Measurements from ENCODE around the gene STARD9.

STARD9 gene

DNA sequence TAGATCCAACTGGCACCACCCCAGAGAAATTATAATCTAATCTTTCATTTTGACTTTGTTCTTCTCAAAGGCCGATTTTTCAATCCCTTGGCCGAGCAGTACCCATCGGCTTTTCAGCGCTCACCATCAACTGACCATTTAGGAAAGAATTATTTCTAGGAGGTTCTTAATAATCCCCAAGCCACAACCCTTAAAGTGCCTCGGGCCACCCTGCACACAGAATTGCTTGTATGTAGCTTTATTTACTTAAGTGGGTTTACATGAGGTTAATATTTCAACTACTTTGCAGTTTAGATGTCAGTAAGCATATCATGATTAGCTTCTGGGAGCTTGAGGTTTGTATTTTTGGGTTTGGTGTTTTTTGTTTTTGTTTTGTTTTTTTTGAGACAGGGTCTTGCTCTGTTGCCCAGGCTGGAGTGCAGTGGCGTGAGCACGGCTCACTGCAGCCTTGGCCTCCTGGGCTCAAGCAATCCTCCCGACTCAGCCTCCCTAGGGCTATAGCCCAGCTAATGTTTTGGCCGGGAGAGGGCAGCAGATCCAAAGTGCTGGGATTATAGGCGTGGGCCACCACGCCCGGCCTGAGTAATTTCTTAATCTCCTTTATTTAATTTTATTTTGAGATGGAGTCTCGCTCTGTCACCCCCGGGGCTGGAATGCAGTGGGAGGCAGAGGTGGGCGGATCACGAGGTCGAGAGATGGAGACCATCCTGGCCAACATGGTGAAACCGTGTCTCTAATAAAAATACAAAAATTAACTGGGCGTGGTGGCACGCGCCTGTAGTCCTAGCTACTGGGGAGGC lies 162.3 kb downstream of the STARD9 start:
- Histone ChIP-seq H3K4me2 (ENCODE audit: low read depth, low read length, poor library complexity, severe bottlenecking) (peak overlapping the region; percentile 97), H2AFZ (ENCODE audit: low read length) (peak overlapping the region; percentile 94), H3K4me3 (ENCODE audit: low read length, poor library complexity, severe bottlenecking) (peak overlapping the region; percentile 89)

DNA sequence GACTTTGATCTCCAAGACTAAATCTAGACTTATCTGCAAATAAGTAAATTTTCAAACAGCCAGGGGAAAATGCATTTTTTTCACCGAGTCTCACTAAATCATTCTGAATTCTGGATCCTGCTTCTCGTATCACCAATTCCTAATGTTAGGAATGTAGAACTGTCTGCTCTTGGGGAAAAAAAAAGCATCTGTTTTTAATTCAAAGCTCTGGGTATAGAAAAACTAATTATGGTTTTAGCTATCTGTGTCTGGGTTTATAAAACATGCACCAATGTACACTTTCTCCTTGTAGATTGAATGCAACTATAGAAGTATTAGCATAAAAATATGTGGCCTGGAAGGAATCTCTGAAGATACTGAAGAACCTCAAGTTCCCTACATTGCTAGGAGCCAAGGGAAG lies 166.3 kb downstream of the STARD9 start:
- TF ChIP-seq EZH2phosphoT487 (IDR thresholded peaks at IDR 0.05; ENCODE audit: borderline replicate concordance): no peak
- TF ChIP-seq, protein P1, sequence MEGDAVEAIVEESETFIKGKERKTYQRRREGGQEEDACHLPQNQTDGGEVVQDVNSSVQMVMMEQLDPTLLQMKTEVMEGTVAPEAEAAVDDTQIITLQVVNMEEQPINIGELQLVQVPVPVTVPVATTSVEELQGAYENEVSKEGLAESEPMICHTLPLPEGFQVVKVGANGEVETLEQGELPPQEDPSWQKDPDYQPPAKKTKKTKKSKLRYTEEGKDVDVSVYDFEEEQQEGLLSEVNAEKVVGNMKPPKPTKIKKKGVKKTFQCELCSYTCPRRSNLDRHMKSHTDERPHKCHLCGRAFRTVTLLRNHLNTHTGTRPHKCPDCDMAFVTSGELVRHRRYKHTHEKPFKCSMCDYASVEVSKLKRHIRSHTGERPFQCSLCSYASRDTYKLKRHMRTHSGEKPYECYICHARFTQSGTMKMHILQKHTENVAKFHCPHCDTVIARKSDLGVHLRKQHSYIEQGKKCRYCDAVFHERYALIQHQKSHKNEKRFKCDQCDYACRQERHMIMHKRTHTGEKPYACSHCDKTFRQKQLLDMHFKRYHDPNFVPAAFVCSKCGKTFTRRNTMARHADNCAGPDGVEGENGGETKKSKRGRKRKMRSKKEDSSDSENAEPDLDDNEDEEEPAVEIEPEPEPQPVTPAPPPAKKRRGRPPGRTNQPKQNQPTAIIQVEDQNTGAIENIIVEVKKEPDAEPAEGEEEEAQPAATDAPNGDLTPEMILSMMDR (conservative IDR thresholded peaks at IDR 0.05; ENCODE audit: low read length): no peak
- peaks cover 6% of the 10 kb centered on the region for H3K4me1 ChIP-seq (ENCODE audit: insufficient read depth, low read length, poor library complexity, severe bottlenecking)

More for the DNA sequence above, 162.3 kb downstream of the STARD9 start:
- H3K9ac ChIP-seq (ENCODE audit: low read depth, low read length, poor library complexity, severe bottlenecking): peak overlapping the region; percentile 89
- H3K27me3 ChIP-seq (ENCODE audit: insufficient read depth, low read length, poor library complexity, severe bottlenecking): no peaks in the 10 kb centered on the region
- peaks cover 37% of the 10 kb centered on the region for H3K79me2 ChIP-seq (ENCODE audit: insufficient read depth, low read length)
- H3K4me1 ChIP-seq (ENCODE audit: insufficient read depth, low read length, poor library complexity, severe bottlenecking): peaks cover 21% of the 10 kb centered on the region
- no peak for TF ChIP-seq EZH2phosphoT487 (IDR thresholded peaks at IDR 0.05; ENCODE audit: borderline replicate concordance)
- TF ChIP-seq, protein P1 (conservative IDR thresholded peaks at IDR 0.05; ENCODE audit: low read length): no peak
- no peaks in the 10 kb centered on the region for H3K9me2 ChIP-seq (replicated peaks; ENCODE audit: low read depth, low read length)
- H3K36me3 ChIP-seq (ENCODE audit: insufficient read depth, low read length): peaks cover 4% of the 10 kb centered on the region; the same call in 1 of the 2 replicates
- no peaks in the 10 kb centered on the region for H3K9me3 ChIP-seq (ENCODE audit: insufficient read depth, low read depth, low read length)
- H3F3A ChIP-seq (ENCODE audit: low read depth): no peaks in the 10 kb centered on the region
- H4K20me1 ChIP-seq (ENCODE audit: insufficient read depth, low read length, poor library complexity, severe bottlenecking): peaks cover 23% of the 10 kb centered on the region

DNA sequence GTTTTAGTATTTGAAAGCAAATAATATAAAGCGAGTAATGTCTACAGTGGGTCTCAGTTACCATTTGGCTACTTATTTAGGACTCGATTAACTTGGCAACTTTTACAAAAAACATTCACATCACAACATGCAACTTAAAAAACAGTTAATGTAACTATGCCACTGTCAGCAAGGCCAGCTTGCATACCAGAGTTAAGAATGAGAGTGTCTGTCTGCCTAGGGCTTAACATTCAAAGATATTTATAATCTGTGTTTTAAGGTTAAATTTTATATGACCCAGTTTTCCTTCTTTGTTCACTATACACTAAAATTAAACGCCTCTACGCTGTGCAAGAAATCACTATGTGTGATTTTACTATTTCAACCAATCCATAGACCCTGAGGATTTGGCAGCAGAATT lies 166.7 kb downstream of the STARD9 start:
- H3K4me2 ChIP-seq (ENCODE audit: low read depth, low read length, poor library complexity, severe bottlenecking): no peak overlapping the region
- H3K4me3 ChIP-seq (ENCODE audit: low read length, poor library complexity, severe bottlenecking): no peak overlapping the region
- no peaks in the 10 kb centered on the region for H3K27me3 ChIP-seq (ENCODE audit: insufficient read depth, low read length, poor library complexity, severe bottlenecking)
- H4K20me1 ChIP-seq (ENCODE audit: insufficient read depth, low read length, poor library complexity, severe bottlenecking): no peaks in the 10 kb centered on the region
- H2AFZ ChIP-seq (ENCODE audit: low read length): no peak overlapping the region
- no peaks in the 10 kb centered on the region for H3K9me3 ChIP-seq (ENCODE audit: insufficient read depth, low read depth, low read length)
- peaks cover 5% of the 10 kb centered on the region for H3K4me1 ChIP-seq (ENCODE audit: insufficient read depth, low read length, poor library complexity, severe bottlenecking)
- no peak overlapping the region for H3K9ac ChIP-seq (ENCODE audit: low read depth, low read length, poor library complexity, severe bottlenecking)
- no peaks in the 10 kb centered on the region for H3F3A ChIP-seq (ENCODE audit: low read depth)
- peaks cover 13% of the 10 kb centered on the region; the same call in 1 of the 2 replicates for H3K36me3 ChIP-seq (ENCODE audit: insufficient read depth, low read length)
- 0 out of 2 replicates have a peak, but pooled peaks cover 7% of the 10 kb centered on the region for H3K79me2 ChIP-seq (ENCODE audit: insufficient read depth, low read length)
- no peak for TF ChIP-seq EZH2phosphoT487 (IDR thresholded peaks at IDR 0.05; ENCODE audit: borderline replicate concordance)
- TF ChIP-seq, protein P1 (conservative IDR thresholded peaks at IDR 0.05; ENCODE audit: low read length): no peak
- no peaks in the 10 kb centered on the region for H3K9me2 ChIP-seq (replicated peaks; ENCODE audit: low read depth, low read length)

More for the DNA sequence above, 166.3 kb downstream of the STARD9 start:
- no peaks in the 10 kb centered on the region for H3F3A ChIP-seq (ENCODE audit: low read depth)
- peaks cover 9% of the 10 kb centered on the region for H3K79me2 ChIP-seq (ENCODE audit: insufficient read depth, low read length)
- no peaks in the 10 kb centered on the region for H3K9me3 ChIP-seq (ENCODE audit: insufficient read depth, low read depth, low read length)
- no peak overlapping the region for H2AFZ ChIP-seq (ENCODE audit: low read length)
- H3K4me2 ChIP-seq (ENCODE audit: low read depth, low read length, poor library complexity, severe bottlenecking): no peak overlapping the region
- no peak overlapping the region for H3K9ac ChIP-seq (ENCODE audit: low read depth, low read length, poor library complexity, severe bottlenecking)
- no peak overlapping the region for H3K4me3 ChIP-seq (ENCODE audit: low read length, poor library complexity, severe bottlenecking)
- H3K27me3 ChIP-seq (ENCODE audit: insufficient read depth, low read length, poor library complexity, severe bottlenecking): no peaks in the 10 kb centered on the region
- H3K36me3 ChIP-seq (ENCODE audit: insufficient read depth, low read length): peaks cover 13% of the 10 kb centered on the region; the same call in 1 of the 2 replicates
- H4K20me1 ChIP-seq (ENCODE audit: insufficient read depth, low read length, poor library complexity, severe bottlenecking): no peaks in the 10 kb centered on the region
- H3K9me2 ChIP-seq (replicated peaks; ENCODE audit: low read depth, low read length): no peaks in the 10 kb centered on the region
